ENCODE data around the gene HSD17B3.

GRCh38 chr9:96256800-96257199 lies 45.2 kb downstream of the HSD17B3 start:
- TF ChIP-seq POLR2A (IDR thresholded peaks at IDR 0.05) (no peak), CTCF (IDR thresholded peaks at IDR 0.05) (no peak), POLR2AphosphoS5 (IDR thresholded peaks at IDR 0.05; ENCODE audit: insufficient read depth in 1 of 2, low read depth in 1 of 2) (no peak)

Measured in vagina (tissue), 2 donors.